Measurements from ENCODE around the gene NEXN.
"Not testable (repeated sequence)": the region's sequence is repeated elsewhere in the genome, so short reads cannot be mapped to it uniquely, and the experiment has no call there.

The NEXN gene

DNA sequence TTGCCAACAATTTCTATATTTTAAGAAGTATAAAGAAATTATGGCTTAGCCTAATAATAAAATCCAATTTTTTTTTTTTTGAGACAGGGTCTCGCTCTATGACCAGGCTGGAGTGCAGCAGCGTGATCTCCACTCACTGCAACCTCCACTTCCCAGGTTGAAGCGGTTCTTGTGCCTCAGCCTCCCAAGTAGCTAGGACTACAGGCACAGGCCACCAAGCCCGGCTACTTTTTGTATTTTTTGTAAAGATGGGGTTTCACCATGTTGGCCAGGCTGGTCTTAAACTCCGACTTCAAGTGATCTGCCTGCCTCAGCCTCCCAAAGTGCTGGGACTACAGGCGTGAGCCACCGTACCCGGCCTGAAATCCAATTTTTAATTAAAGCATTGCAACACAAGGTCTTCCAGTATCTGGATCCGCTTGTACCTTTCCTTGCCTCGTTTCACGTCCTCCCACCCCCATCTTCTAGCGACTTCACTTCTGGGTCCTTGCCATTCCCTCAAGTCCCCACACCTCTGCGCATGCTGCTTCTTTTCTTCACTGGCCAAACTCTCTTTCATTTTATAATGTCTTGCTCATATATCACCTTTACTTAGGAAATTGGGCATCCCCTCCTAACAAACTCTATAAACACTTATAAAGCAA is 88.1 kb downstream of the NEXN start:
- peak overlapping the region; percentile 42 for H3K27ac ChIP-seq
- TF ChIP-seq, protein P1, sequence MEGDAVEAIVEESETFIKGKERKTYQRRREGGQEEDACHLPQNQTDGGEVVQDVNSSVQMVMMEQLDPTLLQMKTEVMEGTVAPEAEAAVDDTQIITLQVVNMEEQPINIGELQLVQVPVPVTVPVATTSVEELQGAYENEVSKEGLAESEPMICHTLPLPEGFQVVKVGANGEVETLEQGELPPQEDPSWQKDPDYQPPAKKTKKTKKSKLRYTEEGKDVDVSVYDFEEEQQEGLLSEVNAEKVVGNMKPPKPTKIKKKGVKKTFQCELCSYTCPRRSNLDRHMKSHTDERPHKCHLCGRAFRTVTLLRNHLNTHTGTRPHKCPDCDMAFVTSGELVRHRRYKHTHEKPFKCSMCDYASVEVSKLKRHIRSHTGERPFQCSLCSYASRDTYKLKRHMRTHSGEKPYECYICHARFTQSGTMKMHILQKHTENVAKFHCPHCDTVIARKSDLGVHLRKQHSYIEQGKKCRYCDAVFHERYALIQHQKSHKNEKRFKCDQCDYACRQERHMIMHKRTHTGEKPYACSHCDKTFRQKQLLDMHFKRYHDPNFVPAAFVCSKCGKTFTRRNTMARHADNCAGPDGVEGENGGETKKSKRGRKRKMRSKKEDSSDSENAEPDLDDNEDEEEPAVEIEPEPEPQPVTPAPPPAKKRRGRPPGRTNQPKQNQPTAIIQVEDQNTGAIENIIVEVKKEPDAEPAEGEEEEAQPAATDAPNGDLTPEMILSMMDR (conservative IDR thresholded peaks at IDR 0.05), result no peak
- no peak for TF ChIP-seq ZFX (IDR thresholded peaks at IDR 0.05)

DNA sequence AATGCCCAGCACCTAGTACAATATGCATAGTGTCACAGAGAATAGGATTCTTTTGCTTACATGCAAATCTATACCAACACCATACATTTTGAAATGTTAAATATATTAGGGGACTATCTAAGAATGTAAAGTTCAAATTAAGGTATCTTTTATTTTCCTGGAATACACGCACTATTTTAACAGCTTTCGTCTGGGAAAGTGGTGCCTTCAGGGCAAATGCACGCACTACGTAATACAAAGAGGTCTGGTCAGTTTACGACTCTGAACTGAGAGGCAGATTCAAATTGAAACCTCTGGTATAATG is 89.5 kb downstream of the NEXN start:
- peak overlapping the region; percentile 98; the same call in 1 of the 2 replicates for H3K27ac ChIP-seq
- TF ChIP-seq, protein P1 (conservative IDR thresholded peaks at IDR 0.05), result no peak
- TF ChIP-seq ZFX (IDR thresholded peaks at IDR 0.05), result no peak

DNA sequence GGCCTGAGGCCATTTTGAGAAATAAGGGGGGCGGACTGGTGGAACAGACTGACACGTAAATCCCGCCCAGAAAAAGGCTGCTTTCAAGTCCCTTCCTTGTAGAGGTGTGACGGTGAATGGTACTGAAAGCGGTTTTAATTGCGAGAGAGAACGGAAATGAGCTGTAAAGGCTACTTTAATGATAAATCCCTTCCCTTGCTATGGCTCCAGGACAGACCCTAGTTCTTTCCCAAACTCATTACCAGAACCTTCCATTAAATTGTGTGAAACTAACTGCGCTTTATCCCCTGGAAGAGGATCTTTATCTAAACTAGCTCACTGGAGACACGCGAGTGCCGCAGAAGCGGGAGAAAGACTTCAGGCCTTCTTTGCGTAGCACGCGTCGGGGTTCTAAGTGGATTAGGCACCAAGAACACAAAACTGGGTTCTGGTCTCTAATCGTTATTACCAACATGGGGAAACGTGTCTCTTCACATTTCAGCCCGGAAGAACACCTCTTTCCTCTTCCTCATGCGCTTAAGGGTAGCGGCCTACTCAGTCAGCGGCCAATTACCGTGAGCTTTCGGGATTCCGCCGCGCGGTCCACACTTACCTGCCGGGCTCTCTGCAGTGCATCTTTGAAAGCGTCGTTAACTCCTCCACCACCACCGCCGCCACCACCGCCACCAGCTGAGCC is 90.0 kb downstream of the NEXN start:
- peak overlapping the region; percentile 98 for H3K27ac ChIP-seq
- TF ChIP-seq, protein P1 (conservative IDR thresholded peaks at IDR 0.05), result no peak
- TF ChIP-seq ZFX (IDR thresholded peaks at IDR 0.05), result peak; percentile 77

DNA sequence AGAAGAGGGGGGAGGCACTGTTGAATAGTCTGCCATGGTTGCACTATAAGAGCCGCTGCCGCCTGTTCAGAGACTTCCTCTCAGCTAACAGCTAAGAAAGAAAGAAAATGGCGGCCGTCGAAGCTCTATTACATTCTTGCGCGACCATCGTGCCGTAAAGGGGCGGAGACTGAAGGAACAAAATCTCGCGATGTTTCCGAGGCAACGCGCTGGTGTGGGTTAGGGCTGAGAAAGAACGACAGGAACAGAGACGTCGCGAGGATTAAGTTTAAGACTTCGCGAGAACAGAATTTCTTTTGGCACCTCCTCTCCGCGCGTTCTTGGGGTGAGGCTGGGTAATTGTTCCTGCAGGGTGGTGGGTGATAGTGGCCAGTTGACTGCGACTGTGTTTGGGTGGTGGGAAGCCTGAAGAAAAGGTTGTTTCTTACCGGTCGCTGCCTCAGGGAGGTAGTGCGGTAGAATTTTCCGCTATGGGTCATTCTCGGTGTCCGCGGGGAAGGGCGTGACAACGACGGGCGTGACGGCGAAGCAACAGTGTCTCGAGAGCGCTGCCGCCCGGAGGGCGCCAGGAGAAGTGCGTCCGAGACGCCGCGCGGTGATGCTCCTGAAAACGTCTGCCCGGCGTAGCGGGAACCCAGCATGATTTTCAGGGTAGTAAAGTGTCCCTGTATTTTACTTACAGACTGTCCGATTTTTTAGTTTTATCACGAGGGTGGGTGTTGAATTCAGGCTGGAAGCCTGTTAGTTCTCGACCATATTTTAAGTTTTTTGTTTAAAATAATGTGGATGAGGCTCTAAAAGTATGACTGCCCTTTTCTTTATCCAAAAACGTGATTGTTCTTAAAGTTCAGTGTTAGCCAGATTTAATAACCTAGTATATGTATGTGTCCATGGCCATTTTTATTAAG is 90.8 kb downstream of the NEXN start, which contains the start of gene FUBP1:
TSS of gene FUBP1 (minus strand) at position 104 of the 908 bp plus-strand sequence. CDS start at position 36, 68 bp downstream.
- TF ChIP-seq ZFX (IDR thresholded peaks at IDR 0.05), result no peak
- TF ChIP-seq, protein P1 (conservative IDR thresholded peaks at IDR 0.05), result peak; percentile 89
- peak within 1 kb of the TSS; percentile 98 for H3K27ac ChIP-seq

DNA sequence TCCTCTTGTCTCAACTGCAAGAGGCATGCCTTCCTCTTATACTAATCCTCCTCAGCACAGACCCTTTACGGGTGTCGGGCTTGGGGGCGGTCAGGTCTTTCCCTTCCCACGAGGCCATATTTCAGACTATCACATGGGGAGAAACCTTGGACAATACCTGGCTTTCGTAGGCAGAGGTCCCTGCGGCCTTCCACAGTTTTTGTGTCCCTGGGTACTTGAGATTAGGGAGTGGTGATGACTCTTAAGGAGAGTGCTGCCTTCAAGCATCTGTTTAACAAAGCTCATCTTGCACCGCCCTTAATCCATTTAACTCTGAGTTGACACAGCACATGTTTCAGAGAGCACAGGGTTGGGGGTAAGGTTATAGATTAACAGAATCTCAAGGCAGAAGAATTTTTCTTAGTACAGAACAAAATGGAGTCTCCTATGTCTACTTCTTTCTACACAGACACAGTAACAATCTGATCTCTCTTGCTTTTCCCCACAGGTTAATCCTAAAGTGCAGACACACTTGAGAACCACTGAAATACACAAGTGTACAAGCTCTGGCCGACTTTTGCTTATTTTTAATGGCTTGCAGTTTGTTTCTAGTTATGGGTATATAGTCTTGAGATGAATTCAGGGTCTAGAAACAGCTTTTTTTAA is 95.0 kb downstream of the NEXN start:
- not testable (repeated sequence) for H3K27ac ChIP-seq

DNA sequence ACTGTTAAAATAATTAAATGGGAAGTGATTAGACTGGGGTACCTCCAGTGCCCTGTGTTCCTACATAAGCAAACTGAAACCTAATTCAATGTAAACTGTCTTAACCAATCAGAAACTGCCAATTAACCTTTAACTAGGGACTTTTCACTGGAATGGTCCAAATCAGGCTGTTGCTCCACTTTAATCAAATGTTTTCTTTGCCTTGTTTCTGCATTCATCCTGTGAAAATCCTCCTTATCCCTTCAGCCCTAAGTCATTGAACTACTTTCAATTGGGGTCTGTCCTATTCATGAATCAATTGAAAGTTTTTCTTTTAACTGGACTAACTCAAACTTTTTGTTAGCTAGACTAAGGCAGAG is 95.6 kb downstream of the NEXN start:
- no peak for TF ChIP-seq ZFX (IDR thresholded peaks at IDR 0.05)
- TF ChIP-seq, protein P1 (conservative IDR thresholded peaks at IDR 0.05), result no peak
- no peak overlapping the region for H3K27ac ChIP-seq

DNA sequence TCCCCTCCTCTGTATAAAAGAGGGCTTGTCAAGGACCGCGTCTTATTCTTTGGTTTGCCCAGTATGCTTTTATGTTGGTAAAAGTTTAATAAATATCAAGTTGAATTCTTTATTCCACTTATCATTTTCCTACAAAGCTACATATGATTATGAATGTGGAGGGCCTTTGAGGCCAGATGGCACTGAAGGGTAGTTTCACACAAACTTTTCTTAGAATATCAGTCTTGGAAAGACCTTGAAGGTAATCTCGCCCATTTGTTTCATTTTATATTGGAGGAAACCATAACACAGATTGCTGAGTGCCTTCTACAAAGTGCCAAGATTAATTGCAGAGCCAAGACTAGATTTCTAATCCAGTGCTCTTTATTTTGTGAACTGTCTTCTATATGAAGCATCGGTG is 96.2 kb downstream of the NEXN start:
- TF ChIP-seq, protein P1 (conservative IDR thresholded peaks at IDR 0.05), result no peak
- no peak overlapping the region for H3K27ac ChIP-seq
